Fibroblast of skin of scalp (primary cell): ENCODE data around the gene MIEF1.

Experiments used
- DNase-seq: peaks from one replicate; pipeline ENCODE4 v3.0.0-alpha.2; 2013

Gene MIEF1

DNA sequence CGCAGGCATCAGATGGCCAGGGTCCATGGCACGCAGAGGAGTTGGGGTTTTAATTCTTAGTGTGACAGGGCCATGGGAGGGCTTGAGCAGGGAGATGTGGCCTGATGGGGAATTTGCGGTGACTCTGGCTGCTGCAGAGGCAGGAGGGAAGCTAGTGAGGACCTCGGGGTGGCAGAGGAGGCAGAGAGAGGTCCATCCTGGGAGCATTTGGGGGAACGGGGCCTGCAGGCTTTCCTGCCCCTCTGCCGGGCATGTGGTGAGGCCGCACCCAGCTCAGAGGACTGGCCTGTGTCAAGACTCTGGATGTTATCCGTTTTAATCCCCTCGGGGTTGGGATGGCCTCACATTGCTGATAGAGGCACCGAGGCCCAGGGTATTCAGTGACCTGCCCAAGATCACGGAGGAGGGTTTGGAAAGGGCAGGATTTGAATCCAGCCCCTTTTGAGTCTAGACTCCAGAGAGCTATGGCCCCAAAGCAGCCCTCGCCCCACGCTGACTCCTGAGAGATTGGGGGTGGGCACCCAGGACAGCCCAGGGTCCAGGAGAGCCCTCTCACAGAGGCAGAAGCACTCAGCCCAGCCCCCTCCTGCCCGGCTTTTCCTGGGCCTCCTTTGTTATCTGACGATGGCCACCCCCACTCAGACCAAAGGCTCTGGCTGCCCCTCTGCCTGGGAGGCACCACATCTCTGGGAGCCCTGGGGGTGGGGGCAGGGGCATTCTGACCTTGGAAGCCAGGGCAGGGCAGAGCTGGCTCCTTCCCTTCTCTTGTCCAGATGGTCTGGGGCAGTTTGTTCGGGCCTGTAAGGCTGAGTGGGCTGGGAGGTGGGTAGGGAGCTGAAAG, 31.4 kb upstream of the MIEF1 start:
- no peak for DNase-seq

DNA sequence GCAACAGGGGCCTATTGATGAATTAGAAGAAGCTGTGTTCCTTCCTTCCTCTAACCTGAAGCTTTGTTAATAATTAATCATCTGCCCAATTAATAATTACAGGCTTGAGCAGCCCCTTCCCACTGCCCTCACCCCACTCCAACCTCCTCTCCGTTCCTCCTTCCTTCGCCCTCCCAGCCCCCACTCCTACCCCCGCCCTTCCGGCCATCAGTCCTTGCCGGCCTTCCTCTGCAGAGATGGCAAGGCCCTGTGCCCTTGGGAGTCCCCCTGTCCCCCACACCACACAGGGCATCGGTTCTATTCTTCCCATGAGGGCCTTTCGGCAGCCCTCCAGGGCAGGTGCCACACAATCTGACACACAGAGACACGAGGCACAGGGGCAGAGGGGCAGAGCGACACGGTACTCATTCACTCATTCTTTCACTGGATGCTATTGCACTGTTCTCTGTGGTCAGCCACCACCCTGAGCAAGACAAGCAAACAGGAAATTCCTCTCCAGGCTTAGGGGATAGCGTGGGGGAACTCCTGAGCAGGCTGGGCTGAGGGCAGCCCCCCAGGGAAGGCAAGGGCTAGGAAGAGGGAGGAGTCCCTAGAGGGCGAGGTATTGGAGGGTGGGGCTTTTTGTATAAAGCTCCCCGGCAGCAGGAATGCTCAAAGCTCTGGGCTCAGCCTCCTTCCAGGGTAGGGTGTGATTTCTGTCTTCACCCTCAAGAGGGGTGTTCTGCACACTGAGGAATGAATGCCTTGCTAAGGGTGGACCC, 30.5 kb upstream of the MIEF1 start:
- peak; percentile 84 for DNase-seq

DNA sequence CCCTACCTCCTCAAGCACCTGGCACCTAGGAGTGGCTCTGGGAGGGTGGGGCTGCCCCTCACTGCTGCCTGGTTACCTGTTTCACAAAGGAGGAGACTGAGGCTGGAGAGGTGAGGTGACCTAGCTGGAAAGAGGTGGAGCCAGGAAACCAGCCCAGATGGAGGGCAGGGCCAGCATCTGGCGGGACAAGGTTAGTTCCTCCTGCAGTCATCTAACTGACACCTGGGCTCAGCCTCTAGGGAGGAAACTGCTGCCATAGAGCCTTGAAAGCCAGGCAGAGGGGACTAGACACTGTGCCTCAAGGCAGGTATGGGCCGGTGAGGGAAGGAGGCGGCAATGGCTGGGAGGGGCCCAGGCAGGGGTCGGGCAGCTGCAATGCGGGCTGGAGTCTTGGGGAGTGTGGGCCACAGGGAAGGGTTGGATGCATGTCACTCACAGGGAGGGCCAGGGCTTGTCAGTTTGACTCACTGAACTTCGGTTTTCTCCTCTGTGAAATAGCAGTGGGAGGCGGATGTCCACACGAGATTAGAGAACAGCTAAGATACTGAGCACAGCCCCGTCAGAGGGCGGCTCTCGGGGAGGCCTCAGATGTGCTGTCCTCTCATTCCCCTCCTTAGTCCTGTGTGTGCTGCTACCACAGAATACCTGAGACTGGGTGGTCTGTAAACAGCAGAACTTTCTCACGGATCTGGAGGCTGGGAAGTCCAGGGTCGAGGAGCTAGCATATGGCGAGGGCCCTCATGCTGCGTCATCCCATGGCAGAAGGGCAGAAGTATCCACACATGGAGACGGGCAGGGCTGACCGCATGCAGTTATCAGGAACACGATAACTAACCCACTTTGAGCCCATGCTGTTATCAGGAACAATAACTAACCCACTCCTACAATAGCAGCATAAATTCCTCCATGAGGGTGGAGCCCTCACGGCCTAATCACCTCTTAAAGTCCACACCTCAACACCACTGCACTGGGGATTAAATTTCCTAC, 29.2 kb upstream of the MIEF1 start:
- no peak for DNase-seq

DNA sequence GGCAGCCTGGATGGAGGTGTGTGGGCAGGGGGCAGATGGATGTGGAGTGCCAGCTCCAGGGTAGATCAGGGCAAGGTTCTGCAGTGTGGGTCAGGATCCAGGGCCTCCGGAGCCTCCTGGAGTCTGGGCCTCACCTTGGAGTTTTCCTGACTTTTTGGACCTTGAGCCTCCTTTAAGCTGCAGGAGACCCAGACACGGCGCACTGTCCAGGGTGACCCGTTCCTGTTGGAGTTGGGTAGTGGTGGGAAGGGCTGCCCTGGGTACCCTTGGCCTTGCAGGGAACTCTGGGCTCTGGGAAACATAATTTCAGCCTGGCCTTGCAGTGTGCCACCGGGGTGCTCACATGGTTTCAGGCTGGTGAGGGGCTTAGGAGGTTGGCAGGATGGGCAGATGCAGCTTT, 28.2 kb upstream of the MIEF1 start:
- DNase-seq = no peak

DNA sequence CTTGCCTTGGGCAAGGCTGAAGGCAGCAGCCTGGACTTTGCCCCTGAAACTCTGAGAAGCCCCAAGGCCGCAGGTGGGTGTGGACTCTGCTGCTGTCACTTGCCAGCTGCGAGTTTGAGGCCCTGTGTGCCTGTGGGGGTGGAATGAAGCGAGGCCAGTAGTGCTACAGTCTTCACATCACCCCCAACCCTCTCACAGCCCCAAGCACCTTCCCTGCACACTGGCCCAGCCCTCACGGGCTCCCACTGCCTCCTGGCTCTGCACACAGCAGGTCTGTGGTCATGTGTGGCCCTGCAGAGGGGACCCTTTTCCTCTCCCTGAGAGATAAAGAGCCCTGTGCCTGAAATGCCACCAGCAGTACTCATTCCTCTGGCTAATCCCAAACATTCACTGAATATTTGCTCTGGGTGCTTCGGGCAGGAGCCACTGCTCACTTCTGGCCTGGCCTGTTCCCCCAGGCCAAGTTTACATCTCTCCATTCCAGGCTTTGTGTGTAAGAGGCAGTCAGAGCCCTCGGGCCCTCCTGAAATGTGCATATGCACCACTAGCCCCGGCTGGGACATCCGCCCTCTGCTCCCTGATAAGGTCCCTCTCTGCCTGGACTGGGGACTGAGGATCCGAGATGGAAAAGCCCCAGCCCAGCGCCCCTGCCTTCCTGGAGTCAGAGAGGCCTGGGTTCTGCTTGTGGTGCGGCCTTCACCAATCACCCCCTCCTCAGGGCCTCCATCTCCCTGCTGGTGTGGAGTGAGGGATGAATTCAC, 27.6 kb upstream of the MIEF1 start:
- DNase-seq = peak; percentile 56

DNA sequence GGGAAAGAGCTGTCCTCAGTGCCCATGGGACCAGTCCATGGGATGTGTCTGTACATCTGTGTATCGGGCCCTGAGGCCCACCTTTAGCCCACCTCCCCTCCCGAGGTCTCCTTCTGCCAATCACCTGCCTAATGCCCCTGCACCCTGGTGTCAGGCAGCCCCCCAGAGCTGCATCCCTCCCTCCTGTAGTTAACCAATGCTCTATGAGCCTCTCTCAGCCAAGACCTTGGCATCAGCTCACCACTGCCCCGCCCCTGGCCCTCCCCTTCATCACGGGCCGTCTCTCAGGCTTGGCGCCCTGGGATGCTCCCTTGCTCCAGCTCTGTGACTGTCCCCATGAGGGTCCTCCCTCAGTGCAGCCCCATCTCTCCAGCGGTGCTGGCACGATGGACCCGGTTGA, 26.8 kb upstream of the MIEF1 start:
- no peak for DNase-seq

DNA sequence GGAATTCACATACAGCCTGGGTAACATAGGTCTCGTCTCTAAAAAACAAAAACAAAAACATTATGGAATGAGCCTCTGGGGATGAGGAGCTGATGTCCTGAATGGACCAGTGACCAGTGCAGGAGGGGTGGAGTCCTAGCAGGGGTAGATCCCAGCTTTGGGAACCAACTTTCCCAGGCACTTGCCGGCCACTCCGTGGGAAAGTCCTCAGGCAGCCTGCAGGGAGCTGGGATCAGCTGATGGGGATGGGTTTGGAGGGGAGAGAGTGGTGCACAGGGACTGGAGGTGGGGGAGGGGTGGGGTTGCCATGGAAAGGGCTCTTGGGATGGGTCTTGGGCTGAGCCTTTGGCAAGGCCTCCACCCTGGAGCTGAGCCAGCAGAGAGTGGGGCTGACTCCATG, 26.2 kb upstream of the MIEF1 start:
- no peak for DNase-seq

DNA sequence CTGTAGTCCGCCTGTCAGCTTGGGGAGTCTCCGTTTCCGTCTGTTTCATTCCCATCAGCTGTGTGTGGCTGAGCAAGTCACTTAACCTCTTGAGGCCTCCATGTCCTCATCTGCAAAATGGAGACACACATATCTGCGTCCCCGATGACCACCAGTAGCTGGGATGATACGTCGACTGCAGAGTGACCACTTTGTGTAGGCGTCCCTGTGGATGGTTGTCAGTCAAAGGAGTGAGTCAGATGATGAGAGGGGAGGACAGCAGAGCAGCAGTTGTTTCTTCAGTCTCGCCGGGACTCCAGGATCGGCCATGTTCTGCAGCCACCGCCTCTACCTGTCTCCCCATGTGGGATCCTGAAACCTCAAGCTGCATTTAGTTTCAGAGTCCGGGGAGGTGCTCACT, 25.4 kb upstream of the MIEF1 start:
- DNase-seq = no peak

DNA sequence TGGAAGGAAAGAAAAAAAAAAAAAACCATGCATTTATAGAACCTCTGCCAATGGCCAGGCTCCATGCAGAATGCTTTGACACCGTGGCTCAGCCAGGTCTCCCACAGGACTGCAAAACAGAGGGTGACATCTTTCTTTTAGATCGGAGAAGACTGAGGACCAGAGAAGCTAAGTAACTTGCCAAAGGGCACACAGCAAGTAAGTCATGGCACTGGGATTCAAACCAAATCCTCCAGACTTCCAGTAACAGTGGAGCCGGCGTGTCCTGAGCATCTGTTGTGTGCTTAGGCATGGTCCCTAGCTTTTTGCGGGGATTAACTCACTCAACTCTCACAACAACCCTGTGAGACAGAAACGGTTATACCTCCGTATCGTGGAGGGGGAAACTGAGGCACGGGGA, 24.5 kb upstream of the MIEF1 start:
- no peak for DNase-seq

DNA sequence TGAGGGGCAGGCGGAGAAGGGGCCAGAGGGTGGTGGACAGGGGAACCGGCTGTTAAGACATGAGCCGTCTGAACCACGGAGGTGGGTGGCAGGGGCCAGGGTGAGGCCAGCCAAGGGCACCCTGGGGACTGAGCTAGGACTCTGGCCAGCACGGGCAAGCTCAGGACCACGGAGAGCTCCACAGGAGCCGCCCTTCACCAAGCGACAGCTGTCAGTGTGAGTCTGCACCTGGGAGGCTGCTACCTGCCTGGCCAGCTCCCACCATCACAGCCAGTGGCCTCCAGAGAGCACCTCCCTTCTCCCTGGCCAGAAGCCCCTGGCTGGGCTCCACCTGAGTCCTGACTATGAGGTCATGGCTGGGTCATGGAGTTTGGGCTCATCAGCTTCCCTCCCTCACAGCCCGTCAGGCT, 23.6 kb upstream of the MIEF1 start:
- no peak for DNase-seq

DNA sequence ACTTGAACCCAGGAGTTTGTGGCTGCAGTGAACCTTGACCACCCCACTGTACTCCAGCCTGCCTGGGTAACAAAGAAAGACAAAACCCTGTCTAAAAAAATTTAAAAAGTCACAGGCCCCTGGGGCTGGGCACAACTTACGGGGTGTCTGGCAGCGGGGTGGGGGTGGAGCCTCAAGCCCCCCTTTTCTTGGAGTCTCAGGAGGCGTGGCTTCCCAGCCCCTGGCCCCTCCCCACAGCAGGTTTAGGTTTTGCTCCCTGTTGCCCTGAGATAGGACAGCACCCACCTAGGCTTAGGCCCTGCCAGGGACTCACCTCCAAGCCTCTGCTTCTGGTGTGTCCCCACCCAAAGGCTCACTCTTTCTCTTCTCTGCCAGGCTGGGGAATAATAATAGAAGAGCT, 22.8 kb upstream of the MIEF1 start:
- no peak for DNase-seq

DNA sequence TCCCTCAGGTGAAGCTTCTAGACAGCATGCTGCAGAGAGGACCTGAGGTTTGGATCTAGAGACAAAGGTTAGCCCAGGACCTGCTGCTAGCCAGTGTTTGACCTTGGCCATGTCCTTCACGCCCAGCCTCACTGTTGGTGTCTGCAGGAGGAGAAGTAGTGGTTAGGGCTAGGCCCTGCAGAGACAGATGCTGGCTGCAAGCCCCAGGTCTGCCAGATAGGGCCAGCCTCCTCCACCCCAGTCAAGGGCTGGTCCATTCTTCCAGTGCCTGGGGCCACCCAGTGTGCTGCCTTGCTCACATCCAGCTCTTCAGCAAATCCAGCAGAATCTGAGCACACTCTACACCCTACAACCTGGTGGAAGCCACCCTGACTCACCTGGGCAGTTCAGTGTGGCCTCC, 21.5 kb upstream of the MIEF1 start:
- no peak for DNase-seq

DNA sequence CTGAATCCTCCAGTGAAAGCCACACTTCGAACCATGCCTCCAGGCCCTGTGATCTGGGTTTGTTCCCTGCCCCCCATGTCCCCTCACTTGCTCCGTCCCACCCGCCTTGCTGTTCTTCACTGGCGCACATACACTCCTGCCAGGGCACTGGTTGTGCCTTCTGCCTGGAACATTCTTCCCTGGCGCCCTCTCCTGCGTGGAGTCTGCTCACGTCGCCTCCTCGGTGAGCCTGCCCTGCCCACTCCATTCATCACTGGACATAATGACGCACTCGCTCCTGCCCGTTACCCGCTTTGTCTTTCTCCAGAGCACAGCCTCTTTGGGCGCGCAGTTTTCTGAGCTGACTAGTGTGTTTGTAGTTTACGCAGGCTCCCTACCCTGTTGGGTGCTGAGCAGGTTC, 21.0 kb upstream of the MIEF1 start:
- DNase-seq = no peak

DNA sequence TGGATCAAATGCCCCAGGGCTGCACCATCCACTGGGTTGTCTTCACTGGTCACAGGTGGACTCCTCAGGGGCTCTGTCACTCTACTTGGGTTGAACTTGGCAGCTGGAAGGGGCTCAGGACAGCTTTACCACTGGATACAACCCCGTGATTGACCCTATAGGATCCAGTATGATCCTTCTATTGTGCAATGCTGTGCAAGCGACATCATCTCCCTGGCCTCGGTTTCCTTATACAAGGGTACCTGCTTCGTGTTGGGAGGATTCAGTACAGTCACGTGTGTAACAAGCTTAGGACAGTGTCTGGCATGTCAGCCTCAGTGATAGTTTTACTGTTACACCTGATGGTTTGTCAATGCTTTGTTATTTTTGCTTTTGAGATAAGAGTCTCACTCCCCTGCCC, 20.5 kb upstream of the MIEF1 start:
- no peak for DNase-seq

DNA sequence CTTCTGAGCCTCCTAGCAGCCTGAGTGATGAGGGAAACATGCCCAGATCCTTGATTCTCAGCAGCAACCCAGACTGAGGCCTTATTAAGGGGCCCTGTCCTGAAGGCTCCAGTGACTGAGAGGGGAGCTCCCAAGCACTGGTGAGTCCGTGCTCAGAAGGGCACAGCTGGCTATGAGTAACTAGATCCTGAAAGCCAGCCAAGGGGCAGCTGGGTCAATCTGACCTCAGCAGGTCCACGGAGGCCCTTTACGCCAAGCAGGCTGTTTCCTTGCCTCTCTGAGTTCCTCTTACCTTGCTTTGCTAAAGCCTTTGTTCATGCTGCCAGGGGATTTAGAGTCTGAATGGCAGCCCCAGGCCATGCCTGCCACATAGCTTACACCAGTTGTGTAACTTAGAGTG, 19.3 kb upstream of the MIEF1 start:
- no peak for DNase-seq

DNA sequence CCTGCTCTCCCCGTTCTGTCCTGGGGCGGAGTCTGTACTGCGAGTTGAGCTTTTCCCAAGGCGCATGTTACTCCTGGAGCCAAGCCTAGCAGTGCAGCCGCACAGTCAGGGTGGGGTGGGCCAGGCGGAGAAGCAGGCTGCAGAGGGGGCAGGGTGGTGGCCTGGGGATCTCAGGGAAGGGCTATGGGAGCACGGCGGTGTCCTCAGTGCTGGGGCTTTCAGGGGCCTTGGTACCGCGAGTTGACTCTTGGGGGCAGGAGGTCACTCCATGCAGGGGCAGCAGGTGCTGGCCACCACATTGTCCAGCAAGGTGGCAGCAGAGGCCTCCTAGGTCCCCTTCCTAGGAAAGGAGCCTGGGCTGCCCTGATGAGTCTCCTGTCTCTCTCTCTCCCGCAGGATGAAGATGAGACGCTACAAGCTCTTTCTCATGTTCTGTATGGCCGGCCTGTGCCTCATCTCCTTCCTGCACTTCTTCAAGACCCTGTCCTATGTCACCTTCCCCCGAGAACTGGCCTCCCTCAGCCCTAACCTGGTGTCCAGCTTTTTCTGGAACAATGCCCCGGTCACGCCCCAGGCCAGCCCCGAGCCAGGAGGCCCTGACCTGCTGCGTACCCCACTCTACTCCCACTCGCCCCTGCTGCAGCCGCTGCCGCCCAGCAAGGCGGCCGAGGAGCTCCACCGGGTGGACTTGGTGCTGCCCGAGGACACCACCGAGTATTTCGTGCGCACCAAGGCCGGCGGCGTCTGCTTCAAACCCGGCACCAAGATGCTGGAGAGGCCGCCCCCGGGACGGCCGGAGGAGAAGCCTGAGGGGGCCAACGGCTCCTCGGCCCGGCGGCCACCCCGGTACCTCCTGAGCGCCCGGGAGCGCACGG, 14.9 kb upstream of the MIEF1 start:
- DNase-seq = no peak

DNA sequence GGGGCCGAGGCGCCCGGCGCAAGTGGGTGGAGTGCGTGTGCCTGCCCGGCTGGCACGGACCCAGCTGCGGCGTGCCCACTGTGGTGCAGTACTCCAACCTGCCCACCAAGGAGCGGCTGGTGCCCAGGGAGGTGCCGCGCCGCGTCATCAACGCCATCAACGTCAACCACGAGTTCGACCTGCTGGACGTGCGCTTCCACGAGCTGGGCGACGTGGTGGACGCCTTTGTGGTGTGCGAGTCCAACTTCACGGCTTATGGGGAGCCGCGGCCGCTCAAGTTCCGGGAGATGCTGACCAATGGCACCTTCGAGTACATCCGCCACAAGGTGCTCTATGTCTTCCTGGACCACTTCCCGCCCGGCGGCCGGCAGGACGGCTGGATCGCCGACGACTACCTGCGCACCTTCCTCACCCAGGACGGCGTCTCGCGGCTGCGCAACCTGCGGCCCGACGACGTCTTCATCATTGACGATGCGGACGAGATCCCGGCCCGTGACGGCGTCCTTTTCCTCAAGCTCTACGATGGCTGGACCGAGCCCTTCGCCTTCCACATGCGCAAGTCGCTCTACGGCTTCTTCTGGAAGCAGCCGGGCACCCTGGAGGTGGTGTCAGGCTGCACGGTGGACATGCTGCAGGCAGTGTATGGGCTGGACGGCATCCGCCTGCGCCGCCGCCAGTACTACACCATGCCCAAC, 14.1 kb upstream of the MIEF1 start:
- DNase-seq = no peak

DNA sequence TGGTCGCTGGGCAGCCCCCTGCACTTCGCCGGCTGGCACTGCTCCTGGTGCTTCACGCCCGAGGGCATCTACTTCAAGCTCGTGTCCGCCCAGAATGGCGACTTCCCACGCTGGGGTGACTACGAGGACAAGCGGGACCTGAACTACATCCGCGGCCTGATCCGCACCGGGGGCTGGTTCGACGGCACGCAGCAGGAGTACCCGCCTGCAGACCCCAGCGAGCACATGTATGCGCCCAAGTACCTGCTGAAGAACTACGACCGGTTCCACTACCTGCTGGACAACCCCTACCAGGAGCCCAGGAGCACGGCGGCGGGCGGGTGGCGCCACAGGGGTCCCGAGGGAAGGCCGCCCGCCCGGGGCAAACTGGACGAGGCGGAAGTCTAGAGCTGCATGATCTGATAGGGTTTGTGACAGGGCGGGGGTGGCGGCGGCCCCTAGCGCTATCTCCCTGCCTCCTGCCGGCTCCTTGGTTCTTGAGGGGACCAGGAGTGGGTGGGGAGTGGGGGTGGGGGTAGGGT, 13.5 kb upstream of the MIEF1 start:
- DNase-seq = no peak

DNA sequence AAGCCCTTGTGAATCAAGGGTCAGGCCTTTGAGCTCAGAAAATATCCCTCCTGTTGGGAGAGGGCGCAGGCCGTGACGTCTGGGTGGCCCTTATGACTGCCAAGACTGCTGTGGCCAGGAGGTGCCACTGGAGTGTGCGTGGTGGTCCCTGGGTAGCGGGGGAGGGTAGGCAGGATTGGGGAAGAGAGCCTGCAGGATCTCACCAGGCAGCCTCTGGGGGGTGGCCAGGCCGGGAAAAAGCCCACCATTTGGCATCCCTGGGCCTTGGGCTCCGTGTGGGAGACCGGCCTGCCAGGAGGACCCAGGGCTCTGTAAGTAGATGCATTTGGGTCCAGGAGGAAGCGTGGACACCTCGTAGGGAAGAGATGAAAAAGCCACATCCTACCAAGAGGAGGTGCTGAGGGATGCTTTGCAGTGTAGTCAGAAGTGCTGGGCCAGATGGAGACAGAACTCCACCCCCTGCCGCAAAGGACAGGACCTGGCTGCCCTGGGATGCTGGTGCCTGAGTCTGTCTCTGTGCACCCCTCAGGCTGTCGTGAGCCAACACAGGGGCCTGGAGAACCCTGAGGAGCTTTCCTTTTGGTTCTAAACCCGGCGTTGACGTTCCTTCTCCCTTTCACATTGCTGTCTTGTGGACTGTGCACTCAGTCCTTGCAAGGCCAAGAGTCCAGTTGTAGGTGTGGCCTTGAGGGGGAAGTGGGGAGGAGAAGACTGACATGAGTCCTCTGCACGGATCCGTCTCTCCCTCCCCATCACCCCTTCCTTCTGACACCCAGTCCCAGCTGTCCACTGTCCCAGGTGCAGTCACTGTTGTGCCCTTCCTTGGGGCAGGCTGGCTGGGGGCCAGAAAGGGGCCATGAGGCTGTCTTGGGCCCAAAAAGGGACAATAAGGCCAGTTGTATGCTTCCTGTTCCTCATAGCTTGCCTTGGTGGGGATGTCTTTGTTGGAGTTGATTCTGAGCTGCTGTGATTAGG, 12.7 kb upstream of the MIEF1 start:
- DNase-seq = no peak
